ENCODE data around the gene LGR5. TPM values are rescaled to one million over a fixed set of nuclear protein-coding genes. Genes with fewer than 3 reads are reported as not detected.

Gene LGR5
- total and polyA plus RNA-seq, 2 donors (not counting 3 experiments of a cell fraction or from before 2014, with no cell fraction given), result not detected

DNA sequence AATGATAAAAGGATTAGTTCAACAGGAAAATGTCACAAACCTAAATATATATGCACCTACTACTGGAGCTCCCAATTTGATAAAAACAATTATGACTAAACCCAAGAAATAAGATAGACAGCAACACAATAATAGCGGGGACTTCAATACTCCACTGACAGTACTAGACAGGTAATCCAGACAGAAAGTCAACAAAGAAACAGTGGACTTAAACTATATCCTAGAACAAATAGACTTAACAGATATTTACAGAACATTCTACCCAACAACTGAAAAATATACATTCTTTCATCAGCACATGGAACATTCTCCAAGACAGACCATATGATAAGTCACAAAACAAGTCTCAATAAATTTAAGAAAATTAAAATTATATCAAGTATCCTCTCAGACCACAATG lies 28.0 kb upstream of the LGR5 start:
- TF ChIP-seq POLR2AphosphoS5 (IDR thresholded peaks at IDR 0.05; ENCODE audit: insufficient read depth, low read depth, low read length) (no peak), EZH2 (IDR thresholded peaks at IDR 0.05; ENCODE audit: borderline replicate concordance, low read depth, low read length, severe bottlenecking) (no peak), MYC (IDR thresholded peaks at IDR 0.05; ENCODE audit: low read depth, low read length) (no peak), FOS (IDR thresholded peaks at IDR 0.05; ENCODE audit: borderline replicate concordance, insufficient read depth, low read length) (no peak), GATA2 (IDR thresholded peaks at IDR 0.05; ENCODE audit: insufficient read depth, insufficient read length, low read depth, low read length) (no peak), POLR2A (IDR thresholded peaks at IDR 0.05; ENCODE audit: low read depth, low read length) (no peak), JUN (IDR thresholded peaks at IDR 0.05; ENCODE audit: borderline replicate concordance, insufficient read depth, insufficient read length, low read depth) (no peak)
- TF ChIP-seq, protein P1, sequence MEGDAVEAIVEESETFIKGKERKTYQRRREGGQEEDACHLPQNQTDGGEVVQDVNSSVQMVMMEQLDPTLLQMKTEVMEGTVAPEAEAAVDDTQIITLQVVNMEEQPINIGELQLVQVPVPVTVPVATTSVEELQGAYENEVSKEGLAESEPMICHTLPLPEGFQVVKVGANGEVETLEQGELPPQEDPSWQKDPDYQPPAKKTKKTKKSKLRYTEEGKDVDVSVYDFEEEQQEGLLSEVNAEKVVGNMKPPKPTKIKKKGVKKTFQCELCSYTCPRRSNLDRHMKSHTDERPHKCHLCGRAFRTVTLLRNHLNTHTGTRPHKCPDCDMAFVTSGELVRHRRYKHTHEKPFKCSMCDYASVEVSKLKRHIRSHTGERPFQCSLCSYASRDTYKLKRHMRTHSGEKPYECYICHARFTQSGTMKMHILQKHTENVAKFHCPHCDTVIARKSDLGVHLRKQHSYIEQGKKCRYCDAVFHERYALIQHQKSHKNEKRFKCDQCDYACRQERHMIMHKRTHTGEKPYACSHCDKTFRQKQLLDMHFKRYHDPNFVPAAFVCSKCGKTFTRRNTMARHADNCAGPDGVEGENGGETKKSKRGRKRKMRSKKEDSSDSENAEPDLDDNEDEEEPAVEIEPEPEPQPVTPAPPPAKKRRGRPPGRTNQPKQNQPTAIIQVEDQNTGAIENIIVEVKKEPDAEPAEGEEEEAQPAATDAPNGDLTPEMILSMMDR (IDR thresholded peaks at IDR 0.05; ENCODE audit: extremely low read depth in 1 of 2, insufficient read depth in 1 of 2, low read depth in 1 of 2, low read length in 2 of 2), result no peak
- TF ChIP-seq, protein P2, sequence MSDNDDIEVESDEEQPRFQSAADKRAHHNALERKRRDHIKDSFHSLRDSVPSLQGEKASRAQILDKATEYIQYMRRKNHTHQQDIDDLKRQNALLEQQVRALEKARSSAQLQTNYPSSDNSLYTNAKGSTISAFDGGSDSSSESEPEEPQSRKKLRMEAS (IDR thresholded peaks at IDR 0.05; ENCODE audit: insufficient read depth, insufficient read length), result no peak
- H3K36me3 ChIP-seq (ENCODE audit: control insufficient read depth in 2 of 2, extremely low read depth in 1 of 2, insufficient read depth in 2 of 2, low read length in 2 of 2), result no peaks in the 10 kb centered on the region
- CTCF ChIA-PET, result interaction anchor here (2.2 to 3.4 kb wide), 2 partner anchors 19 to 335 kb away, joined by 11 to 19 read pairs; no protein-coding TSS in a partner anchor

More for the DNA sequence above, 28.0 kb upstream of the LGR5 start:
- POLR2A ChIA-PET, result no interaction called here
- Histone ChIP-seq H3K9ac (replicated peaks; ENCODE audit: extremely low read depth, insufficient read depth, low read length) (no peak overlapping the region), H3K79me2 (ENCODE audit: control insufficient read depth, insufficient read depth, low read length) (no peaks in the 10 kb centered on the region), H4K20me1 (replicated peaks; ENCODE audit: control insufficient read depth, extremely low read depth, insufficient read depth, low read length) (no peaks in the 10 kb centered on the region), H3K27ac (ENCODE audit: insufficient read depth, low read depth, low read length) (no peak overlapping the region), H2AFZ (ENCODE audit: low read depth, low read length) (no peak overlapping the region), H3K9me3 (replicated peaks; ENCODE audit: control insufficient read depth, insufficient read depth, low read length) (no peaks in the 10 kb centered on the region), H3K4me2 (ENCODE audit: insufficient read depth, low read length) (no peak overlapping the region), H3K9me1 (replicated peaks; ENCODE audit: control insufficient read depth, extremely low read depth, insufficient read depth, low read length) (no peaks in the 10 kb centered on the region), H3K4me1 (ENCODE audit: control insufficient read depth, extremely low read depth, insufficient read depth, low read length) (no peaks in the 10 kb centered on the region), H3K27me3 (ENCODE audit: control insufficient read depth in 2 of 2, insufficient read depth in 2 of 2, low read length in 2 of 2) (no peaks in the 10 kb centered on the region), H3K4me3 (replicated peaks in 1 of 3; ENCODE audit: insufficient read depth in 1 of 3, low read depth in 1 of 3, low read length in 3 of 3) (no peak overlapping the region)
- dilution Hi-C loops (cut with MboI; ENCODE audit: extremely low pct_ligation_motif_present, low sequenced_read_pairs), result no loop called here
- intact Hi-C loops (cut with micrococcal nuclease), result no loop called here
- BruUV-seq (replicated peaks), result no TSS peak
- DNase-seq (ENCODE audit: low read depth, low spot score) (no peak), FAIRE-seq (no peak)

Data from endothelial cell of umbilical vein (primary cell).